NCI-H2171 (cell line): Measurements from ENCODE around the gene DNPH1.

Experiments
- DNase-seq: peaks from one replicate; lab custom pipeline; 2025; lab: John Stamatoyannopoulos, UW

Gene DNPH1

GRCh38 chr6:43228951-43229802 lies at the start of gene DNPH1:
TSS of gene DNPH1 (minus strand) at chr6:43229481. CDS start at chr6:43229456, 25 bp downstream.
- DNase-seq, result peak; percentile 68

DNA sequence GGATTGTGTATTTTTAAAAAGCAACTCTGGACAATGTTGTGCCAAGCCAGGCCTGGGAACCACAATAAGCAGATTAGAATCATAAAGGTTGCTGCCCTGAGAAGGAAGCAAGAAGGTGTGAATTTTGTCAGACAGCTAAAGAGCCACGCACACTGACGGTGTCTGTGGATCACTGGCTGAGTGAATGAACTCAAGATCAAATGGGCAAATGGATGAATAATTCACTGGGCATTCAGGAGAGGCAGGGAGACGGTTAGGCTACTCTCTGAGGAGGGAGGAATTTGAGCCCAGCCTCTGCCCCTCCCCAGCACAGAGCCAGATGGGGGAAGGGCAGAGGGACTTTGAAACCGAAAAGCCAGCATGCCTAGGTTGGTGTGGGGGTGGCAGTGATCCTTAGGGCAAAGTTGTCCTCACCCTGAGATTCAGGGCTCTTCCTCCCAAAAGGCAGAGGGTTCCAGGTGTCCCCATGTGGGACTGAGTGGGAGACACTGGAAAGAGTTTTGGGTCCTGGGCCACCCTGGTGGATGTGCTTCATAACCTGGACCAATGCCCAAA lies 49.3 kb upstream of the DNPH1 start:
- DNase-seq, result no peak

DNA sequence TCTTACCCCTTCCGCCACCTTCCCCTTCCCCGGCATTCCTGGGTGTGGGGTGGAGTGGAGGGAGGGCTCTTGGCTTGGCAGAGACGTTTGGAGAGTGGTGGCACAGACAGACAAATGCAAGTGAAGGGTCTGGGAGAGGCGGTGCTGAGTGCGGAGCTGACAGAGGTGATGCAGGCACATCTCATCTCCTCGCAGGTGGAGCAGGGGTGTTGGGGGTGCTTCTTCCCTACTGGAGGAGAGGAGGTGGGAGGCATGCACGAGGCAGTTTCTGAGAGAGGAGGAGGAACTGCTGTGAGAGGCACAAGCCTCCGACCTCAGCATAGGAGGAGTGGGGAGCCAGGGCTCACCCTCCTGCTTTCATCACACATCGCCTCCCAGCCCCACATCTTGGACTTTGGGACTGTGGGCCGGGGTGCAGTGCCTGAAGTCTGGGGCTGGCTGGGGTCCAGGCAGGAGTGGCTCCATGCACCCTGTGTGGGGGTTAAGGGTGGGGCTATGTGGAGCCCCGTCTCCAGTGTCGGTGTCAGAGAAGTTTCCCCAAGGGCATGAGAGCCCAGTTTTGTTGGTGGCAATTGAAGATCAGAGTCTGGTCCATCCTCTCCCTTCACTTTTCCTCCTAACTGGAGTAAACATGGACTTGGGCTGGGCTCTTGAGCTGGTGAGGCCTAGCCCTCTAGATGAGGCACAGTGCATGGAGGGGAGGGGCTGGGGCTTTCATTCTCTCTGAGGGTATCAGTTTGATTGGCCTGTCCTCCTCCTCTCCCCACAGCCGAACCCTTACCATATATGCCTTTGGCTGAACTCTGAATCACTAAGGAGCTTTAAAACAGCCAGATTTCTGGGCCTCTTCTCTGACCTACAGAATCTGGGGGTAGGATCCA lies 48.6 kb upstream of the DNPH1 start:
- DNase-seq, result no peak

DNA sequence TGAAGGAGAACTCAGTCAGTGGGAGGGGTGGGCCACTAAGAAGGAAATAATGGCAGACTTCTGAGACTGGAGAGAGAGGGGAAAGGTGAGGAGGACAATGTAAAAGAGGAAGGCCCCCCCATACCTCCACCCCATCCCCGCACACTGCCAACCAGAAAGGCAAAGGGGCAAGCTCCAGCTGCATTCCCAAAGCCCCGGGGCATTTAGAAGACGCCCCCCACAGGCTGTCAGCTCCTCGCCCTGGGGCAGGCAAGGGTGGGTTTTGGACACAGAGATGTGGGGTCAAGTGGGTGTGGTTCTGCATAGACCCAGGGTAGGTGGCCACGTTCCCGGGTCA lies 48.0 kb upstream of the DNPH1 start:
- DNase-seq, result no peak

DNA sequence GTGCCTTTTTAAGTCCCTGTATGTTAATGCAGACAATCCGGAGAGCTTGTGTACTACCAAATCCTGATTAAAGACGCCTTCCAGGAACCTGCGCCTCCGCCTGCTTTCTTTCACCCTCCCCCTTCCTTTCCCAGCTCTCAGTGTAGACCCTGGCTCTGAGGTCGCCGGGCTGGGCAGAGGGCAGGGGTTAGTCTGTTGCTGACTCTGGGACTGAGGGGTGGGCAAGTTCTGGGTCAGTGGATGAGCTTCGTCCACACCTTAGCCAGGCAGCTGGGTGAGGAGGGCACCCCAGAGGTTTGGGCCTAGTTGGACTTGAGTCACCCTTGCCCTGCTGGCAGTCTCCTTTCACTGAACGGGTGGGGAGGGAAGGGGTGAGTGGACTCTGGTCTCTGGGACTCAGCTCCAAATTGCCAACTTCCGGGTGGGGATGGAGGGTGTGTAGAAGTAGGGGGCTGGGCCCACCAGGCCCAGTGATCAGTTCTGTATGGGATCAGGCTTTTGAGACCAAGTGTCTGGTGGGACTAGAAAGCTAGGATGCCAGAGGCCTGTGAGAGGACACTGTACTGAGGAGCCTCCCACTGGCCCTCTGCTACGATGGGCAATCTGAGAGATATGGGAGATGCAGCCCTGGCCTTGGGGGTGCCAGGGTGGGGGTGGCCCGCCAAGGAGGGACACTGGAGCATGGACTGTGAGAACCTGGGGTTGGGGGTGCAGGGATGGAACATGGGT lies 47.5 kb upstream of the DNPH1 start:
- no peak for DNase-seq

- DNase-seq, result no peak
Observed at GRCh38 chr6:43275801-43276576, 46.7 kb upstream of the DNPH1 start.

GRCh38 chr6:43274916-43275597 lies 45.8 kb upstream of the DNPH1 start:
- no peak for DNase-seq

GRCh38 chr6:43274127-43274915 lies 45.0 kb upstream of the DNPH1 start:
- no peak for DNase-seq

- DNase-seq, result no peak
Observed at GRCh38 chr6:43273707-43274106, 44.4 kb upstream of the DNPH1 start.

GRCh38 chr6:43271944-43272343 lies 42.7 kb upstream of the DNPH1 start:
- no peak for DNase-seq

DNA sequence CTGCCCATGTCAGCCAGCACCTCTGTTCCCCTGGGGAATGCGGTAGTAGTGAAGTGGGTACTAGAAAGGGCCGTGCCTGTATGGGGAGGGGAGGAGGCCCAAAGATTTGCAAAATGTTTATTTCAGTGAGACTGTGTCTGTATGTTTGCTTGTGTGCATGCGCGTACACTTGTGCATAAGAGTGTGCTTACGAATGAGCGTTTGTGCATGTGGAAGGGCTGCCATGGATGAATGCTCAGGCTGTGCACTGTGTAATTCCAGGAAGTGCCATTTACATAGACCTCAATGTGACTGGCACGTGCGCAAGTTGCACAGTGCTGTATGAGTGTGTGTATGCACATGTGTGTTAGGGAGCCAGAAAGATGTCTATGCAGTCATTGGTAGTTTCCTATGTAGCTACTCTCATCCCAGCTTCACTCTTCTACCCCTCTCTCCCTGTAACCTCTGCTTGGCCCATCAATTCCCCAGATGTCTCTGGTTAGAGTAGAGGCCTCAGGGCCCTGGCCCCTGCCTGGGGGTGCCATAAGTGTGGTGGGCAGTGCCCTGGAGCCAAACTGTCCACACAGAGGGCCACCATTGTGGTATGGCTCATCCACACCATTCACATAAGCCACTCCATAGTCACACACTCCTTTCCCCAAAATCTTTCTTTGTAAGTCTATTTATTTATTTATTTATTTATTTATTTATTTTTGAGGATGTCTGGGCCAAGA lies 42.0 kb upstream of the DNPH1 start:
- no peak for DNase-seq

GRCh38 chr6:43269273-43270007 lies 40.2 kb upstream of the DNPH1 start:
- DNase-seq, result no peak

DNA sequence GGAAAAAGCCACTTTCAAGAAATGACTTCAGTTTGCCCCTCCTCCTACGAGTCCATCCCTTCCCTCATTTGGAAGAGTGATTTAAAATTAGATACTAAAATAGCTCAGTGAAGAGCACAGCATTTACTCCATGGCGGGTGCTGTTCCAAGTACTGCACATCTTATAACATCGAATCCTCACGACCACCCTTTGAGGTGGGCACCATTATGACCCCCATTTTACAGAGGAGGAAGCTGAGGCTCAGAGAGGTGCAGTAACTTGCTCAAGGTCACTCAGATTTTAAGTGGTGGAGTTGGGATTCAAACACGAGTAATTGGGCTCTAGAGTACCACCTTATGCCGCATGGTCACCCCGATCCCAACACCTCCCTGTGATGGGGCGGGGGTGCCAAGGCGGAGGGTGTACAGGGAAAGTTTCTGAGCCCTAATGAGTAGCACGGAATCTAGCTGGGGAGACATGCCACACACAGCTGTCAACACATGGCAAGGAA lies 39.5 kb upstream of the DNPH1 start:
- DNase-seq, result no peak

- DNase-seq, result no peak
Observed at GRCh38 chr6:43268355-43268700, 39.0 kb upstream of the DNPH1 start.

DNA sequence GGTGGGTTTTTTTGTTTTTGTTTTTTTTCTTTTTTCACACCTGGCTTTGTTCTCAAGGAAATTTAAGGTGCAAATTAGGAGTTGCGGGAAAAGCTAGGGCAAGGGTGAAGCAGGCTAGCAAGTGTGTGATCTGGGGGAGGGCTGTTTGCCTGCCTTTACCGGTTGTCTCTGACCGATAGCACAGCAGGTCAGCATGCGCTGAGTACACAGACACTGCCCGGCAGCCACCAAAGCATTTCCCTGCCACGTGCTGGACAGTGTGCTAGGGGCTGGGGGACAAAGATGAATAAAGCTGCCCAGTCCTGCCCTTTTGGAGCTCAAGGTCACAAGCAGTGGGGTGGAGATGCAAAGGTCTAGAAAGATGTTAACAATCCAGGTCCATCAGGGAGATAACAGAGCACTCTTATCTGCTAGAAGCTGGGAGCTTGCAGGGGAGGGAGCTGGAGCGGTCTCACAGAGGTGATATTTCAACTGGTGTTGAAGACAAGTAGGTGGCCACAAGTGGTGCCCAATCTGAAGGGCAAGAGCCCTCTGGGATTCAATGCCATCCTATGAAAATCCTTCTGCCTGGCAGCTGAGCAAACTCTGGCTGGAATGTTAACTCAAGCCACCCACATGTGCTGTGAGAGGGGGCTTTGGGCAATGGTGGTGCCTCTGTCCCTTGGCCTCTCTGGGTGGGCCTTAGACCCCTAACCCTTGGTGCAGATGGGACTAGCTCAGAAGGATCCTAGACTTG lies 38.5 kb upstream of the DNPH1 start:
- DNase-seq, result no peak

- DNase-seq, result no peak
Observed at GRCh38 chr6:43265564-43265963, 36.3 kb upstream of the DNPH1 start.

DNA sequence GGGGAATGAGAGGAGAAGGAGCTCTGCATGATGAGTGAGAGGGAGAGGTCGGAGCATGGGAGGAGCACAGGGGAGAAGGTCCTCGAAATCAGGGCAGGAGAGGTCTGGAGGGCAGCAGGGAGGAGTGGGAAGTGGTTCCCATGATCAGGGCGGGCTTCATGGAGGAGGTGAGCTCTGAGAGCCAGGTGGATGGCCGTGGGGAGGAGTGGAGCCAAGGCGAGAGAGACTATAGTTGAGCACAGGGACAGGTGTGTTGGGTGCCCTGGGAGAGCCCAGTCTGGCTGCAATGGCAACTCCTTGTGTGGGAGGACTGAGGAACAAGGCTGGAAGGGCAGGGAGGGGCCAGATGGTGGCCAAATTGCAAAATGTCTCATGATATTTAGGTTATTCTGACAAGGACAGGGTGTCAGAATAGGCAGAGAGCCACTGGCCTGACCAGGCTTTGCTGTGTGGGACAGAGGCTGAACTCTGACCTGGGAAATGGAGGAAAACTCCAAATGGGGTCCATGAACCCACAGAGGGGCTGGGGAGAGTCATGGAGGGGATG lies 35.4 kb upstream of the DNPH1 start:
- DNase-seq, result no peak
